Ishikawa (cell line): Measurements from ENCODE around the gene DISP3.

Source experiments
- CEBPB ChIP-seq: IDR thresholded peaks from 2 replicates; pipeline ENCODE4 v1.6.1; 2012
- CREB1 ChIP-seq: IDR thresholded peaks from 2 replicates; pipeline ENCODE4 v1.6.1; 2012; ENCODE audit warnings: low read depth
- EGR1 ChIP-seq: IDR thresholded peaks from 2 replicates; pipeline ENCODE4 v1.6.1; 2012
- EP300 ChIP-seq: IDR thresholded peaks from 2 replicates; pipeline ENCODE4 v1.6.1; 2012; ENCODE audit warnings: borderline replicate concordance
- FOXM1 ChIP-seq: IDR thresholded peaks from 2 replicates; pipeline ENCODE4 v1.6.1; 2012; ENCODE audit warnings: low read depth, borderline replicate concordance
- MAX ChIP-seq: IDR thresholded peaks from 2 replicates; pipeline ENCODE4 v1.6.1; 2012
- NFIC ChIP-seq: IDR thresholded peaks from 2 replicates; pipeline ENCODE4 v1.6.1; 2012
- RAD21 ChIP-seq: IDR thresholded peaks from 2 replicates; pipeline ENCODE4 v1.6.1; 2012; ENCODE audit warnings: low read depth
- REST ChIP-seq: IDR thresholded peaks from 2 replicates; pipeline ENCODE4 v1.6.1; 2012; ENCODE audit warnings: low read depth, mild to moderate bottlenecking
- TAF1 ChIP-seq: IDR thresholded peaks from 2 replicates; pipeline ENCODE4 v1.6.1; 2012; ENCODE audit warnings: low read depth, mild to moderate bottlenecking
- TCF12 ChIP-seq: IDR thresholded peaks from 2 replicates; pipeline ENCODE4 v1.6.1; 2012; ENCODE audit warnings: low read depth
- TEAD4 ChIP-seq: IDR thresholded peaks from 2 replicates; pipeline ENCODE4 v1.6.1; 2012
- USF1 ChIP-seq: IDR thresholded peaks from 2 replicates; pipeline ENCODE4 v1.6.1; 2012
- YY1 ChIP-seq: IDR thresholded peaks from 2 replicates; pipeline ENCODE4 v1.6.1; 2012; ENCODE audit warnings: low read depth
- ZBTB7A ChIP-seq: IDR thresholded peaks from 2 replicates; pipeline ENCODE4 v1.6.1; 2012; ENCODE audit warnings: low read depth

DISP3 gene

GRCh38 chr1:11432526-11432925 is 46.4 kb upstream of the DISP3 start:
- TF ChIP-seq MAX = no peak
- TF ChIP-seq CREB1 = no peak
- no peak for TF ChIP-seq RAD21
- no peak for TF ChIP-seq EGR1
- TF ChIP-seq NFIC = no peak

- TF ChIP-seq TEAD4 = no peak
- no peak for TF ChIP-seq CEBPB
- no peak for TF ChIP-seq NFIC
- TF ChIP-seq MAX = no peak
- TF ChIP-seq EGR1 = no peak
- no peak for TF ChIP-seq ZBTB7A
- no peak for TF ChIP-seq TCF12
- TF ChIP-seq RAD21 = no peak
- no peak for TF ChIP-seq CREB1
- no peak for TF ChIP-seq TAF1
These were observed 44.5 kb upstream of the DISP3 start for GRCh38 chr1:11434501-11434900.

- TF ChIP-seq TAF1 (no peak), USF1 (no peak), MAX (no peak), CREB1 (no peak)
These were observed 44.0 kb upstream of the DISP3 start for GRCh38 chr1:11434926-11435325.

- TF ChIP-seq EGR1 (no peak), FOXM1 (no peak), REST (no peak), ZBTB7A (no peak), EP300 (no peak), USF1 (no peak), NFIC (no peak)
These were observed 40.0 kb upstream of the DISP3 start for GRCh38 chr1:11438996-11439395.

GRCh38 chr1:11441211-11441952 is 37.6 kb upstream of the DISP3 start:
- TF ChIP-seq YY1 = no peak
- TF ChIP-seq ZBTB7A = no peak
- TF ChIP-seq FOXM1 = no peak
- TF ChIP-seq NFIC = no peak
- TF ChIP-seq USF1 = no peak
- TF ChIP-seq EGR1 = no peak
- TF ChIP-seq RAD21 = no peak
- TF ChIP-seq MAX = no peak
- no peak for TF ChIP-seq CREB1
- no peak for TF ChIP-seq TEAD4
- no peak for TF ChIP-seq REST
- TF ChIP-seq EP300 = no peak
- TF ChIP-seq TAF1 = no peak
- no peak for TF ChIP-seq CEBPB

GRCh38 chr1:11443043-11443442 is 35.9 kb upstream of the DISP3 start:
- TF ChIP-seq CEBPB (no peak), RAD21 (no peak), USF1 (no peak), NFIC (no peak), FOXM1 (no peak), MAX (no peak), TCF12 (no peak), TAF1 (no peak), EP300 (no peak), CREB1 (no peak), EGR1 (no peak), ZBTB7A (no peak), YY1 (no peak), REST (no peak), TEAD4 (no peak)
